IPS-NIHi11 (cell line): ENCODE results near the gene PLGRKT.
"Not testable (repeated sequence)": the region's sequence is repeated elsewhere in the genome, so short reads cannot be mapped to it uniquely, and the experiment has no call there.

Experiments
- DNase-seq: peaks from one replicate; pipeline ENCODE4 v3.0.0; 2012; ENCODE audit warnings: mixed read lengths, low spot score

PLGRKT gene

GRCh38 chr9:5429873-5430564 lies 7.7 kb downstream of the PLGRKT start:
- DNase-seq = no peak

- no peak for DNase-seq
Measured at GRCh38 chr9:5428794-5429528, 8.8 kb downstream of the PLGRKT start.

- no peak for DNase-seq
Measured at GRCh38 chr9:5428172-5428571, 9.6 kb downstream of the PLGRKT start.

- DNase-seq = no peak
Measured at GRCh38 chr9:5427005-5427404, 10.7 kb downstream of the PLGRKT start.

GRCh38 chr9:5425006-5425628 lies 12.6 kb downstream of the PLGRKT start:
- peak; percentile 17 for DNase-seq

GRCh38 chr9:5422276-5422675 lies 15.4 kb downstream of the PLGRKT start:
- DNase-seq = no peak

- DNase-seq = no peak
Measured at GRCh38 chr9:5421163-5421562, 16.6 kb downstream of the PLGRKT start.

GRCh38 chr9:5419987-5420386 lies 17.7 kb downstream of the PLGRKT start:
- DNase-seq = no peak

- DNase-seq = no peak
Measured at GRCh38 chr9:5418481-5418880, 19.2 kb downstream of the PLGRKT start.

GRCh38 chr9:5416953-5417352 lies 20.8 kb downstream of the PLGRKT start:
- DNase-seq = peak; percentile 17

- DNase-seq = no peak
Measured at GRCh38 chr9:5408596-5408995, 29.1 kb downstream of the PLGRKT start.

GRCh38 chr9:5402217-5402616 lies 35.5 kb downstream of the PLGRKT start:
- DNase-seq = no peak

GRCh38 chr9:5397547-5397946 lies 40.2 kb downstream of the PLGRKT start:
- DNase-seq = not testable (repeated sequence)

- no peak for DNase-seq
Measured at GRCh38 chr9:5395428-5395827, 42.3 kb downstream of the PLGRKT start.

GRCh38 chr9:5393976-5394375 lies 43.7 kb downstream of the PLGRKT start:
- DNase-seq = not testable (repeated sequence)

GRCh38 chr9:5393497-5393896 lies 44.2 kb downstream of the PLGRKT start:
- DNase-seq = no peak

- no peak for DNase-seq
Measured at GRCh38 chr9:5392285-5392684, 45.4 kb downstream of the PLGRKT start.

- no peak for DNase-seq
Measured at GRCh38 chr9:5389109-5389732, 48.5 kb downstream of the PLGRKT start.

GRCh38 chr9:5388026-5388819 lies 49.5 kb downstream of the PLGRKT start:
- no peak for DNase-seq

- no peak for DNase-seq
Measured at GRCh38 chr9:5384436-5384835, 53.3 kb downstream of the PLGRKT start.

- no peak for DNase-seq
Measured at GRCh38 chr9:5382479-5382878, 55.2 kb downstream of the PLGRKT start.
